Pulmonary artery endothelial cell (primary cell): ENCODE results near the gene LIMK2. TPM values are rescaled to one million over a fixed set of nuclear protein-coding genes. Genes with fewer than 3 reads are reported as not detected.

Experiments used
- DNase-seq: peaks from one replicate; pipeline ENCODE4 v3.0.0-alpha.2; 2011; ENCODE audit warnings: low read depth, low spot score
- total RNA-seq: library from RNA; depleted of rRNA; stranded (reverse); fragments of >200 nt; gene quantifications from 2 replicates; pipeline ENCODE4 v1.2.3, GENCODE V29; 2014

Gene LIMK2
- total RNA-seq, 1 donor from 2014 or later = 83.3 TPM

- no peak for DNase-seq
These were observed 58.9 kb downstream of the LIMK2 start for GRCh38 chr22:31271026-31271425.

GRCh38 chr22:31271485-31271884 is 59.4 kb downstream of the LIMK2 start:
- DNase-seq = no peak

GRCh38 chr22:31272522-31273446 is 60.7 kb downstream of the LIMK2 start:
- DNase-seq = no peak

- DNase-seq = no peak
These were observed 61.9 kb downstream of the LIMK2 start for GRCh38 chr22:31274017-31274416.

- DNase-seq = no peak
These were observed 62.9 kb downstream of the LIMK2 start for GRCh38 chr22:31275018-31275417.

- no peak for DNase-seq
These were observed 63.5 kb downstream of the LIMK2 start for GRCh38 chr22:31275576-31275975.

- DNase-seq = no peak
These were observed 64.5 kb downstream of the LIMK2 start for GRCh38 chr22:31276426-31277167.

GRCh38 chr22:31277741-31278140 is 65.6 kb downstream of the LIMK2 start:
- no peak for DNase-seq

- no peak for DNase-seq
These were observed 66.1 kb downstream of the LIMK2 start for GRCh38 chr22:31278151-31278621.

- no peak for DNase-seq
These were observed 66.7 kb downstream of the LIMK2 start for GRCh38 chr22:31278626-31279326.

GRCh38 chr22:31279327-31279669 is 67.2 kb downstream of the LIMK2 start:
- no peak for DNase-seq

GRCh38 chr22:31279821-31280505 is 67.9 kb downstream of the LIMK2 start:
- no peak for DNase-seq

- no peak for DNase-seq
These were observed 69.6 kb downstream of the LIMK2 start for GRCh38 chr22:31281733-31282132.

GRCh38 chr22:31282748-31283468 is 70.8 kb downstream of the LIMK2 start:
- no peak for DNase-seq

- no peak for DNase-seq
These were observed 72.4 kb downstream of the LIMK2 start for GRCh38 chr22:31284281-31285155.

- no peak for DNase-seq
These were observed 74.5 kb downstream of the LIMK2 start for GRCh38 chr22:31286360-31287255.

- DNase-seq = no peak
These were observed 75.9 kb downstream of the LIMK2 start for GRCh38 chr22:31287818-31288495.
